ENCODE results near the gene PMAIP1.

The PMAIP1 gene

DNA sequence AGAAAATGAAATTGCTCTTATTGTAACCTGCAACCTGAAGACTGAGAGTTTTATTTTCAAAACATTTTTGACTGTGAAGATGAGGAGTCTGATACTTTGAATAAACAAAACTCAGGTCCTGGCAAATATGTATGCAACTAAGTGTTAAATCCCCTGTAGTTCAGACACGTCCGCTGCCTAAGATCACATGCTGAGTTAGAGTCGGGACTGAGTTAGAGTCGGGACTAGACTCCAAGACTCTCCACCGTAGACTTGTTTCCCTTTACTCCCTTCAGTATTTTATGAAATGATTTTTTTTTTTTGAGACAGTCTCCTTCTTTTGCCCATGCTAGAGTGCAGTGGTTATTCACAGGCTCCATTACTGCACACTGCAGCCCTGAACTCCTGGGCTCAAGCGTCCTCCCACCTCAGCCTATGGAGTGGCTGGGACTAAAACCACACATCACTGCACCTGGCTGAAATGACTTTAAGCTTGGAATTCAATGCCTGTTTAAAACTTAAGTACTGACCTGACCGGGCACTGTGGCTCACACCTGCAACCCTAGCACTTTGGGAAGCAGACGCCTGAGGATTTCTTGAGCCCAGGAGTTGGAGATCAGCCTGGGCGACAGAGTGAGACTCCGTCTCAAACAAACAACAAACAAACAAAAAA is 28.0 kb upstream of the PMAIP1 start:
- no peak overlapping the region for H3K4me3 ChIP-seq (replicated peaks in 1 of 2; ENCODE audit: low read depth in 2 of 2, low read length in 2 of 2)
- no peak for TF ChIP-seq CTCF (IDR thresholded peaks at IDR 0.05; ENCODE audit: low read depth, low read length)
- no peak for DNase-seq (ENCODE audit: low read depth in 2 of 2)

DNA sequence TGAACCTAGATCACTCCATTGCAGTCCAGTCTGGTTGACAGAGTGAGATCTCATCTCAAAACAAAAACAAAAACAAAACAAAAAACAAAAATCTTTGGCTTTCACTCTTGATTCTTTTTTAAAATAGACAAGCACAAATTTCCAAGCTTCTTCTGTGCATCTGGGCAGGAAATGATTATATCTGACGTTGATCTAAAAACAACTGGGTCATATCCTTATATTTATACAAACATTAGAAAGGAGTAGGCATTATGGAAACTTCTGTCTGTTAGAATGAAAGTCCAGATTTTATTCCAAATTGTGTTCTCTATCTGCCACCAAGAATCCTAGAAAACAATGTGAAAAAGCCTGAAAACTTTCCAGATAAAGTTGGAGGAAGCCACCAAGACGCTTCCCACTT is 26.2 kb upstream of the PMAIP1 start:
- no peak overlapping the region for H3K4me3 ChIP-seq (replicated peaks in 1 of 2; ENCODE audit: low read depth in 2 of 2, low read length in 2 of 2)

DNA sequence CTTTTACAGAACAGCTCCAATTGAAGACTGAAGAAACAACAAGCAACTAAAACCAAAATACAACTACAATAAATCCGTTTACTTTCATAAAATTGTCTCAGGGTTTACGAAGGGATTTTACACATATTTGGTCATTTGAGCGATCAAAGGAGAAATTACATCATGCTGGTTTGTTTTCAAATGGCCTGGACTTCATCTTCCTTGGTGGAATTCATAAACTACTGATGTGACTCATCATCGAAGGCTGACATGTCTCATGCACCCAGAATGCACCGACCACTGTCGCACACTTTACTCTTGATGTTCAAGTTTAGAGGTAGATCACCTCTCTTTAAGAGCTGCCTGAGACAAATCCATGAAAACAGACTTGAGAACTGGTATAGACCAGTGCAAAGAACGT is 25.6 kb upstream of the PMAIP1 start:
- DNase-seq (ENCODE audit: low read depth in 2 of 2), result peak; percentile 55 to 94
- no peak overlapping the region for H3K4me3 ChIP-seq (replicated peaks in 1 of 2; ENCODE audit: low read depth in 2 of 2, low read length in 2 of 2)
- no peak for TF ChIP-seq CTCF (IDR thresholded peaks at IDR 0.05; ENCODE audit: low read depth, low read length)

More for the DNA sequence above, 26.2 kb upstream of the PMAIP1 start:
- DNase-seq (ENCODE audit: low read depth in 2 of 2), result peak in 1 of 2 donors; percentile 53
- no peak for TF ChIP-seq CTCF (IDR thresholded peaks at IDR 0.05; ENCODE audit: low read depth, low read length)

- no peak for TF ChIP-seq CTCF (IDR thresholded peaks at IDR 0.05; ENCODE audit: low read depth, low read length)
- no peak for DNase-seq (ENCODE audit: low read depth in 2 of 2)
- no peak overlapping the region for H3K4me3 ChIP-seq (replicated peaks in 1 of 2; ENCODE audit: low read depth in 2 of 2, low read length in 2 of 2)
Observed at GRCh38 chr18:59876310-59876626, 23.5 kb upstream of the PMAIP1 start.

GRCh38 chr18:59877361-59877760 is 22.4 kb upstream of the PMAIP1 start:
- TF ChIP-seq CTCF (IDR thresholded peaks at IDR 0.05; ENCODE audit: low read depth, low read length), result no peak
- DNase-seq (ENCODE audit: low read depth in 2 of 2), result no peak
- H3K4me3 ChIP-seq (replicated peaks in 1 of 2; ENCODE audit: low read depth in 2 of 2, low read length in 2 of 2), result no peak overlapping the region

DNA sequence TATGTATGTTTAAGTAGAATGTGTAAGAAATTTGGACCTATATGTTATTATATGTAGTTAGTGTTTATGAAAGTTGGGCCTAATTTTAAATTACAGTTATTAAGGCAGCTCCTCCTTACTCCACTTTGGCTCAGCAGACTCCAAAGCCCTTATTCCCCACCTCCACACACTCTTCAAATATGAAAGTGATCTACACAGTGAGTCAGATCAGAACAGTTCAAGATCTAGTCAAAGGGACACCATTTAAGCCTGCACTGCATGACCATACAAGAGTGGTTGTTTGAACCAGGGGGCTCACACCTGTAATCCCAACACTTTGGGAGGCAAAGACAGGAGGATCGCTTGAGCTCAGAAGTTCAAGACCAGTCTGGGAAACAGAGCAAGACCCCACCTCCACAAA is 21.2 kb upstream of the PMAIP1 start:
- DNase-seq (ENCODE audit: low read depth in 2 of 2), result no peak
- TF ChIP-seq CTCF (IDR thresholded peaks at IDR 0.05; ENCODE audit: low read depth, low read length), result no peak
- H3K4me3 ChIP-seq (replicated peaks in 1 of 2; ENCODE audit: low read depth in 2 of 2, low read length in 2 of 2), result no peak overlapping the region
